SK-N-MC (cell line): ENCODE results near the gene USP32.

Source experiments
- EZH2 ChIP-seq: fragments of 200-600 bp; sonication (generic); IDR thresholded peaks from one replicate; pipeline ENCODE4 v1.6.1; 2017; ENCODE audit warnings: antibody characterized with exemption
- POLR2AphosphoS5 ChIP-seq: IDR thresholded peaks from 2 replicates; pipeline ENCODE4 v1.6.1; 2012; ENCODE audit warnings: mild to moderate bottlenecking, low read depth, low read length, borderline replicate concordance

DNA sequence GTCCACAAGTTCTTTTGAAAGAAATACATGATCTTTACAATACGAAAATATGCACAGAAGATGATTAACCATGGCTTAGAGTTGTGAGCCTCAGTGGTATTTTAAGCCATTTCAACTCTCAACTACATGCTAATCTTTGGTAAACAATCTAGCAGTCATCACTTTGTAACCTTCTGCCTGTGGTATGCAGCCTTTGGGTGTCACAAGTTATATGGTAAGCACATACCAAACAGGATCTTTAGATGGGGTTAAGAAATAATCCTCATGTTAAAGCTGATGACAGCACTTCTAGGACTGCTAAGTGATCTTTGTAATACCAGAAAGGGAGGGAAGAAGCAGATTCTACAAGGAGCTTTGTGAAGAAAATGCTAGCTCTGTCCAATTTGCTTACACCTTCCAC, 167.9 kb downstream of the USP32 start:
- TF ChIP-seq EZH2 (no peak), POLR2AphosphoS5 (no peak)
